ENCODE measurements around the gene SPATA17.

- TF ChIP-seq, protein P1, sequence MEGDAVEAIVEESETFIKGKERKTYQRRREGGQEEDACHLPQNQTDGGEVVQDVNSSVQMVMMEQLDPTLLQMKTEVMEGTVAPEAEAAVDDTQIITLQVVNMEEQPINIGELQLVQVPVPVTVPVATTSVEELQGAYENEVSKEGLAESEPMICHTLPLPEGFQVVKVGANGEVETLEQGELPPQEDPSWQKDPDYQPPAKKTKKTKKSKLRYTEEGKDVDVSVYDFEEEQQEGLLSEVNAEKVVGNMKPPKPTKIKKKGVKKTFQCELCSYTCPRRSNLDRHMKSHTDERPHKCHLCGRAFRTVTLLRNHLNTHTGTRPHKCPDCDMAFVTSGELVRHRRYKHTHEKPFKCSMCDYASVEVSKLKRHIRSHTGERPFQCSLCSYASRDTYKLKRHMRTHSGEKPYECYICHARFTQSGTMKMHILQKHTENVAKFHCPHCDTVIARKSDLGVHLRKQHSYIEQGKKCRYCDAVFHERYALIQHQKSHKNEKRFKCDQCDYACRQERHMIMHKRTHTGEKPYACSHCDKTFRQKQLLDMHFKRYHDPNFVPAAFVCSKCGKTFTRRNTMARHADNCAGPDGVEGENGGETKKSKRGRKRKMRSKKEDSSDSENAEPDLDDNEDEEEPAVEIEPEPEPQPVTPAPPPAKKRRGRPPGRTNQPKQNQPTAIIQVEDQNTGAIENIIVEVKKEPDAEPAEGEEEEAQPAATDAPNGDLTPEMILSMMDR (IDR thresholded peaks at IDR 0.05; ENCODE audit: poor library complexity, severe bottlenecking) = no peak
- TF ChIP-seq REST (IDR thresholded peaks at IDR 0.05; ENCODE audit: borderline replicate concordance) (no peak), POLR2AphosphoS5 (IDR thresholded peaks at IDR 0.05) (no peak), EZH2 (IDR thresholded peaks at IDR 0.05; ENCODE audit: borderline replicate concordance, insufficient read depth, low read length, poor library complexity, severe bottlenecking) (no peak), MXI1 (conservative IDR thresholded peaks at IDR 0.05; ENCODE audit: poor library complexity, severe bottlenecking) (no peak), EP300 (conservative IDR thresholded peaks at IDR 0.05; ENCODE audit: poor library complexity, severe bottlenecking) (no peak), TAF1 (IDR thresholded peaks at IDR 0.05; ENCODE audit: low read depth) (no peak)
Observed at GRCh38 chr1:217896490-217896889, 265.3 kb downstream of the SPATA17 start.

All from neural cell (in vitro differentiated cells).